HG03103 (cell line): ENCODE results near the gene CDKN2B-AS1.

ENCODE experiments used
- ATAC-seq: cut with Tn5 transposase; IDR thresholded peaks from one replicate; pipeline ENCODE4 v1.9.1; 2021; ENCODE audit warnings: low read depth; ENCODE audit not compliant: unreplicated experiment

CDKN2B-AS1 gene

DNA sequence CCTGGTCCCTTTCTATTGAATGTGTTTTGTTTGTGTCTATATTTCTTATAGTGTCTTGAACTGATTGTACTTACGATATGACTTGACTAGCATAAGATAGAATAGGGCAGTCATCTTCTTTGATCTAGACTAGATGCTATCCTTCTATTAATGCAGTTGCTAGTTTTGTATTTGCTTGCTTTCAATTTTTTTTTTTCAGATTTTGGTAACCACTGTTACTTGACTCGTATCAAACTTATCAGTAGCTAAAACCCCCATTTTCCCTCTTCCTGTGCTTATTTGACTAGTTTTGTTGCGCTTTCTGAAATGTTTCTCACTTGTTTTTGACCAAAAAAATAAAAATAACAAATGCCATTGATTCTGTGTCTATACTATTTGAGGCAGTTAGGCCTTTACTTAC lies 83.5 kb downstream of the CDKN2B-AS1 start:
- ATAC-seq = no peak

DNA sequence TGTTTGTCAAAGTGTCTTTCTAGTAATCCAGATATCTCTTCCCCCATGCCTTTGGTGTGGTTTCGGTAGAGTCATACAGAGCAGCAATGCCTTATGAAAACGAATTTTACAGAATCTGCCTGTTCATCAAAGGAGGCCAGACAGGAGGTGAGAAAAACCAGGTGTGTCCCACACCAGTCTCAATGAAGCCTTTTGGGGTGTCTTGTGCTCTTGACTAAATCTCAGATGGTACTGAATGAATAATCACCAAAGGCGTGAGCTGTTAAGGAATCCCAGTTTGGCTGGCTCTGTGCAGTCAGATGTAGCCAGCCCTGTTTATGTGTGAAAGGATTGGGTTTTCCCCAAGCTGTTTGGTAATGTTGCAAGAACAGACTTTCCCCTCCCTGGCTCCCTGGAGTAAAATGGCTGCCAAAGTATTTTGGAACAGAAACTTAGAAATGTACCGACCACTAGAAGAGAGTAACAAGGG lies 85.3 kb downstream of the CDKN2B-AS1 start:
- peak; percentile 75 for ATAC-seq

DNA sequence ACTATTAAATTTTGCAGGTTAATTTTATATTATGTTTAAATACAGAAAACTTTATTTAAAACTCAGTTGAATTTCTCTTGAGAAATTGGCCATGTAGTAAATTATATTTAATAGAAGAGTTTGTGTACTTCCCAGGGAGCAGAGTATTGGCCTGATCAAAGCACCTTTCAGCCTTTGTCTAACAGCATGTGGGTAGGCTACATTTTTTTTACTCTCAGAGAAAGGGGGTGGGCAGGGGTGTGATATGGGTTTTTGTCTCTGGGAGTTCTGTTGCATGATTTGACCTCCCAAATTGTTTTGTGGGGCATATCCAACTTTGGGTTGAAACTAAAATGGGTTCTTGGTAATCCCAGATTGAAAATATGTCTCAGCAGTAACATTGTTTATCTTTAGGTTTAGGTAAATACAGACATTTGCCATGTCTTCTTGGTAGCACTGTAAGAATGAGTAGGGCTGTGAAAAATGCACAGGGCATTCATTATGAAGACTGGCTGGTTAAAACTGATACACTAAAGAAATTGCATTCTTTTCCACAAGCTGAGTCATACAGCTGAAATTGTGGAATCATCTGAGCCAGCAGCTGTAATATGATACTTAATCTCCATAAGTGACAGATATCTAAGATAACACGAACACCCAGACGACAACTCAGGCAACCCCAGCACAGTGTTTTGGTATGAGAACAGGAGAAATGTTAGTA lies 89.9 kb downstream of the CDKN2B-AS1 start:
- no peak for ATAC-seq

- no peak for ATAC-seq
These were observed 93.6 kb downstream of the CDKN2B-AS1 start for GRCh38 chr9:22088053-22088716.

DNA sequence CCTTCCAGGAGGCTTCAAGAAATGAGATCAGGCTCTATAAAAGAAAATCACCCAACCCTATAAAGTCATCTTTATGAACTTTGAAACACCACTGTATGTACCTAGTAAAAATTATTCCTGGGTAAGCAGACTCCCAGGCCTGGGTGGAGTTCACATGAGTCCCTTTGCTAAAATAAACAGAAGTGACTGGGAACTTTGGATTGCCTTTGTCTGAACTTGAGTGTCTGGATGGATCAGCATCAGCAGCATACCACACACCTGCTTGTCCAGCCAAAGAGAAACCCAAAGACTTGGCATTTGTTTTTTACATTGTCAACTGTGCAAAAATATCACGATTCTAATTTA lies 94.1 kb downstream of the CDKN2B-AS1 start:
- ATAC-seq = no peak

DNA sequence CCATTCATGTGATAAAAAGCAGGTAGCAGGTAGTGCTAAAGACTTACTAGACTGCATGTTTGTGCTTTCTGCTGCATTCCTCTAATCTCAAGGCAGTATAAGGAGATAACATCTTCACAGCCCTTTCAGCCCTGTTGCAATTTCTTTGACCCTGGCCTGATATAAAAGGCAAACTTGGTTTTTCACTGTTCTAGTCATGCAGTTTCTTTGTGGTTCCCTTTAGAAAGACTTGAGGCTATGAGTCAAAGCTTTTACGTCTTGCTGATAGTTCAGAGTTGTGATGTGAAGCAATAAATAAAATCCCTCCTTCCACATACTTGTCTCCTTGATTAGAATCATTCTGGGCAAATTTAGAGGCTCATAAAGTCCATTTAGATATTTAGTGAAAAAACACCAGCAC lies 103.1 kb downstream of the CDKN2B-AS1 start:
- ATAC-seq = no peak

GRCh38 chr9:22098643-22099332 lies 104.2 kb downstream of the CDKN2B-AS1 start:
- ATAC-seq = no peak

GRCh38 chr9:22100626-22101025 lies 106.0 kb downstream of the CDKN2B-AS1 start:
- no peak for ATAC-seq

- no peak for ATAC-seq
These were observed 107.8 kb downstream of the CDKN2B-AS1 start for GRCh38 chr9:22102146-22103053.

DNA sequence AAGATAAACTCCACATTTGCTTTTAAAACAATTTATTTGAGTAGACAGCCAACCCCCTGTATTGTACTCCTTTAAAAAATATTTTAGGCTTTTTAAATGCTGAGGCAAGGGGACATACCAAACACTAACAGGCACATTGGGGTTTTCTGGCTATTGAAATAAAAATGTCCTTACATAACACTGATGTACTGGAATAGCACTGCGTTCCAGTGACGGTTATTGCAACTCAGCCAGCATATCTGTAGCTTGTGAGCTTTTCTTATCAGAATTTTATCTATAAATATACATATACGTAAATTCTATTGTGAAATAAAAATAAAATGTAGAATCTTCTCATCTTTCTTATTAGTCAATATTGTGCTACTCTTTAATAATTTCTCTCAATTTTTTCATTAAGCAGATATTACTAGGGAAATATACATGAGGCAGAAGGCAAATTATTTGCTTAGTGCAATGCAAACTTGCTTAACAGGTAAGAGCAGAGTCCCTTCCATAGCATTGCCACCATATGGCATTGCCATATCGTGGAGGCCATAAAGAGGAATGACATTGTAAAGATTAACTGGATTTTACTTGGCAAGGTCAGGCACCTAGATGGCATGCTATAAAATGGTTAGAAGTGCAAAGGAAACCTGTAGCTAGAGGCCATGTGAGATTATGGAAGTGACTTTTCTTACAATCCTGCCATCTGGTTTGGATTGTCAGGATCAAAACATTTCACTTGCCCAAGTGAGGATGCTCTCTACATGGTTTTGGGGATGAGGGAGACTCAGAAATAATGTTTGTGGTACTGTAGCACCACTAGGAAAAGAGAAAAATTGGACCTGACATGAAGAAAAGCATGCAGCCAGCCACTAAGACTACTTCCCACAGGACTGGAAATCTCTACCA lies 109.3 kb downstream of the CDKN2B-AS1 start:
- no peak for ATAC-seq

DNA sequence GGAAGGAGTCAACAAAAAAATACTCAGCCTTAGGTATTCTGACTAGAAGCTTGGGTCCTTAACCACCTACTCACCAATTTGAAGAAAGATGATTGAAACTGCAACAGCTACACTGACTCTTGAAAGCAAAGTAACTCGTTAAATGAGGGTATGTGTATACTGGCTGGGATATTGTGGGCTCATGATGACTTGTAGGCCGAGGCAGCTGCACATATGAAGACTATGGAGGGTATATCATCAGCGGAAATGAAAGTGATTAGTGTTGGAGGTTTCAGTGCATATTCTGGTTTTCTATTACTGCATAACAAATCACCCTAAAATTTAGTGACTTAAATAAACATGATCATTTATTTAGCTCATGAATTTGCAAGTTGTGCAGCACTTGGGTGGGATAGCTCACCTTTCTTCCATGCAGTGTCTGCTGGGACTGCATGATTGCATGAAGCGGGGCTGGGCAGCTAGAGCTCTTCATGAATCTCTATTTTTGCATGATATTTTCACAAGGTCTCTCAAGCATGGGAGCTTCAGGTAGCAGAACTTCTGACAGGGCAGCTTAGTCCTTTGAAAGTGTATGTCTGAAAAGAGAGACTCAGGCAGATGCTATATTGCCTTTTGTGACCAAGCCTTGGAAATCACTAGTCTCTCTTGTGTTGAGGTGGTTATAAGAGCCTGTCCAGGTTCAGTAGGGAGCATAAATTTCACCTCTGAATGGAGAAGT lies 110.6 kb downstream of the CDKN2B-AS1 start:
- peak; percentile 98 for ATAC-seq

DNA sequence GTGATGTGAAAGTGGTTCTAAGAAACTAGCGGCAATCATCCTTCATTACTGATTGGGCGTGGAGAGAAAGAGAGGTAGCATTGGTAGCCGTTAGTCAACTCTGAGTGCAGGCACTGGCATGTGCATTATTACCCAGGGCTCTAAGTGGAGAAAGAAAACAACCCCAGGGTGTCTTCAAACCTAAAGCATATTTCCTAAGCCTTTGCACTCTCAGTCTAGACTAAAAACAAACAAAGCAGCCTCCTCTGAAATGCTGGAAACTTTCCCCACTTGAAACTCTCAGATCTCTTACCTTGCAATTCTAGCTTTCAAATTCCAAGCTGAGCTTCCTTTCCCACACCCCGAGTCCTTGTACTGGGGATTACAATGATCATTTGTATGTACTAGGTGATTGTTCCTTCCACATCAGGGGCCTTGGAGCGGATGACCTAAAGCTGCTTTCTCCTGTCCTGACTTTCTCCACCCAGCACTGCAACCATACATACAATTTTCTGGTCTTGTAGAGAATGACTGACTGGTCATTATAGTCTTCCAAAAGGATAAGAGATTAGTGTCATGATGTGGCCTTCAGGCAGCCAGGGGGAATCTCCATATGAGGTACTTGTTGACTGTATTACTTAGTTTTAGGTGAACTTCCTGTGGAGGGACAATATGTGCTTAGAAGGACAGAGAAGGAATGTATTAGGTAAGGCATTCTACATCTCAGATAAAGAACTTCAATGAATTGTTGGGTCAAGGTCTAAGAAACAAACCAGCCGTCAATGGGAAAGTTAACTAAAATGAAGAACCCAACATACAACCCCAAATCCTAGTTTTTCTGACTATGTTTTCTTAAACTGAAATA lies 112.8 kb downstream of the CDKN2B-AS1 start:
- ATAC-seq = no peak

- ATAC-seq = no peak
These were observed 114.2 kb downstream of the CDKN2B-AS1 start for GRCh38 chr9:22108581-22109370.

GRCh38 chr9:22111176-22111953 lies 116.8 kb downstream of the CDKN2B-AS1 start:
- no peak for ATAC-seq

DNA sequence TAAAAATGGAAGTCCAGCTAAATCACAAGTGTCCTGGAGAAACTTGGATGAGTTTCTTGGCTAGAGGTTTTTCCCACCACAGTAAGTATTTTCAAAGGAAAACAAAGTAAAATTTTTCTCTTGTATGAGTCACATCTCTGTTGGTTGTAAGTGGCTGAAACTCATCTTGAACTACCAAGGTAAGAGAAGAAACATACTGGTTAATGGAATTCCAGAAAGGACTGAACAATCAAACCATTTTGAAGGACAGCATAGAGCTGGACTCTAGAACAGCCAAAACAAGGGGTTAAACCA lies 117.3 kb downstream of the CDKN2B-AS1 start:
- ATAC-seq = no peak

DNA sequence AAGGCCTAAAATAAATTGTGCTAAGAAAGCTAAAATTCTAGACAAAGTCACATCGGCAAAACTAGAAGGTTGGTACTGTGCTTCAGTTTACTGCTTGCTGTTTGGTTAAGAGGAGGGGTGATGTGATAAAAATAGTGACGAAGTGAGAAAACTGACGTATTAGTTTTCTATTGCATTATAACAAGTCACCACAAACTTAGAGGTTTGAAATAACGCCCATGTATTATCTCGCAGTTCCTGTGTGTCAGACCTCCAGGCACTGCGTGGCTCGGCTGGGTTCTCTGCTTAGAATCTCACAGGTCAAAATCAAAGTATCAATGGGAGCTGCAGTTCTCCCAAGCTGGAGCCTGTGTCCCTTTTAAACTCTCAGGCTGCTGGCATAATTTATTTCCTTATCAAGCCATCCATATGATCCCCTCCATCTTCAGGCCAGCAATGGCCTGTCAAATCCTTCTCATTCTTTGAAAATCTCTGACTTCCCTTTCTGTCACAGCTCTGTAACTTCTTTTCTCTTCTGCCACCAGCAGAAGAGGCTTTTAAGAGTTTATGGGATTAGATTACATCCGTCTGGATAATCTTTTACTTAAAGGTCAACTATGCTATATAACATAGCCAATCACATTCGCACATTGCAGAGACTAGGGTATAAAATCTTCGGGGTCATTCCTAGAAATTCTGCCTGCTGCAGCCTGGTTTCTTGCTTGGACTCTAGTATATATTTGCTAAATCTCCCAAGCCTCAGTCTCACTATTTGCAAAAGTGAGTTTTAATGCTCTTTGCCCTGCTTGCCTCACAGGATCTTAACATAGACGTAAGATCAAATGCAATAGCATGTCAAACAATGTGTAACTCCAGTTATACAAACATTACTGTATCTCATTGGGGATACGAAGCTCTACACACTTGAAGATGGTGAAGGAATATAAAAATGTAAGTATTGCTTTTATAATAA lies 118.6 kb downstream of the CDKN2B-AS1 start:
- ATAC-seq = no peak
